ENCODE measurements around the gene TRIM15.
"Not testable (repeated sequence)": the region's sequence is repeated elsewhere in the genome, so short reads cannot be mapped to it uniquely, and the experiment has no call there.

TRIM15 gene

GRCh38 chr6:30163090-30163917 lies at the start of gene TRIM15:
TRIM15 (plus strand) TSS chr6:30163546; CDS start chr6:30163685, 139 bp downstream.
- DNase-seq, result no peak

- no peak for DNase-seq
Measured at GRCh38 chr6:30113841-30114240, 49.5 kb upstream of the TRIM15 start.

- DNase-seq, result no peak
Measured at GRCh38 chr6:30116724-30117123, 46.6 kb upstream of the TRIM15 start.

GRCh38 chr6:30118691-30119090 lies 44.7 kb upstream of the TRIM15 start:
- DNase-seq, result not testable (repeated sequence)

- no peak for DNase-seq
Measured at GRCh38 chr6:30121446-30122366, 41.6 kb upstream of the TRIM15 start.

GRCh38 chr6:30122515-30122914 lies 40.8 kb upstream of the TRIM15 start:
- DNase-seq, result no peak

GRCh38 chr6:30127238-30128093 lies 35.9 kb upstream of the TRIM15 start:
- DNase-seq, result no peak

GRCh38 chr6:30129265-30130178 lies 33.8 kb upstream of the TRIM15 start:
- no peak for DNase-seq

- DNase-seq, result no peak
Measured at GRCh38 chr6:30130179-30130679, 33.1 kb upstream of the TRIM15 start.

- peak; percentile 67 for DNase-seq
Measured at GRCh38 chr6:30130887-30131862, 32.2 kb upstream of the TRIM15 start.

GRCh38 chr6:30131947-30132497 lies 31.3 kb upstream of the TRIM15 start:
- no peak for DNase-seq

- DNase-seq, result no peak
Measured at GRCh38 chr6:30135147-30135546, 28.2 kb upstream of the TRIM15 start.

GRCh38 chr6:30135757-30136156 lies 27.6 kb upstream of the TRIM15 start, which contains the start of gene TRIM40:
TRIM40 (plus strand) TSS chr6:30136140; CDS start chr6:30137037, 897 bp downstream.
- no peak for DNase-seq

- no peak for DNase-seq
Measured at GRCh38 chr6:30136570-30137286, 26.6 kb upstream of the TRIM15 start.

GRCh38 chr6:30140240-30140639 lies 23.1 kb upstream of the TRIM15 start:
- not testable (repeated sequence) for DNase-seq

- DNase-seq, result no peak
Measured at GRCh38 chr6:30142665-30143064, 20.7 kb upstream of the TRIM15 start.

- DNase-seq, result no peak
Measured at GRCh38 chr6:30143780-30144179, 19.6 kb upstream of the TRIM15 start.

- no peak for DNase-seq
Measured at GRCh38 chr6:30144811-30145210, 18.5 kb upstream of the TRIM15 start.

GRCh38 chr6:30145818-30146217 lies 17.5 kb upstream of the TRIM15 start:
- no peak for DNase-seq
